ENCODE data around the gene CDR2. TPM values are rescaled to one million over a fixed set of nuclear protein-coding genes. Genes with fewer than 3 reads are reported as not detected.
A peak's percentile ranks its signal among the peaks of the same experiment; 100 is the strongest.

Gene CDR2
- 16.2 TPM for total RNA-seq
- long read RNA-seq, transcript CDR2-201 (5 exons, 2,702 nt) = major isoform, 39 of 63 reads
- long read RNA-seq, partial matches to known transcripts = 5 of 63 reads
- long read RNA-seq, other reads (novel, unspliced or antisense) = 17 of 63 reads

DNA sequence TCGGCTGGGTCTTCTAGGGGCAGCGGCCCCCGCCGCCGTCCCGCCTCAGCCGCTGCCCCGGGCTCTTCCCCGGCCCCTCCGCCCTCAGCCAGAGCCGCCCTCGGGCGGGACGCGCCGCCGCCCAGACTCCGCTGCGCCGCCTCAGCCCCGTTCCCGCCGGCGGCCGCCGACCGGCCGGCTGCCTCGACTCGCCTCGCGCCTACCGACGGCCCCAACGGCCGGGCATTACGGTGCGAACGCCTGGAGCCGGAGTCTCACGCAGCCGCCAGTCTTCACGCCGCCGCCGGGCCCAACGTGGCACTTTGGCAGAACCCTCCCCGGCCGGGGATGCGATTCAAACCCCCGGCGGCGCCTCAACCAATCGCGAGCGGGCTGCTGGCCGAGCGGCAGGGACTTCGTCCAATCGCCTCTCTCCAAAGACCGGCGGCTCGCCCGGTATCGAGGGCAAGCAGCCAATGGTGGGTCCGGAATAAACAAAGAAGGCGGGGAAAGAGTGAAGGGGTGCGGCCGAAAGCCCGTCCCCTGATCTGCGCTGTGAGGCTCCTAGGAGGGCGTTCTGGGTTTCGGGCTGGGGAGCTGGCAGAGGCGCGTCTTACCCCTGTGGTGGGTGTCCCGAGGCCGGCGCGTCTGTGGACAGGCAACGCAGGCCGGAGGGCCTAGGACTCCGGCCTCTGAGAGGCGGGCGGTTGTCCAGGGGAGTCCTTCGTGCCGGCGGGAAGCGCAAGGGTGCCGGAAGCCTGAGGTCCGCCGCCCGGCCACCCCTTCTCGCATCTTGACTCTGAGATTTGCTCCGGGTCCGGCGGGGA is at the start of gene CDR2:
Gene CDR2, minus strand, starts transcription at position 309 of the 806 bp plus-strand sequence. CDS start 310 bp downstream, outside the sequence.
- DNase-seq (peak; percentile 97), ATAC-seq (peak; percentile 98)
- peaks cover 46% of the 10 kb centered on the region for H3K4me1 ChIP-seq
- intact Hi-C loops (cut with DNase I) = no loop called here
- H3K9me3 ChIP-seq = no peaks in the 10 kb centered on the region
- no peaks in the 10 kb centered on the region for H3K27me3 ChIP-seq (ENCODE audit: low read depth)
- peak within 1 kb of the TSS; percentile 85 for H3K27ac ChIP-seq
- H3K36me3 ChIP-seq = no peaks in the 10 kb centered on the region
- TF ChIP-seq CTCF (IDR thresholded peaks at IDR 0.05) = no peak
- peak within 1 kb of the TSS; percentile 90 for H3K4me3 ChIP-seq

DNA sequence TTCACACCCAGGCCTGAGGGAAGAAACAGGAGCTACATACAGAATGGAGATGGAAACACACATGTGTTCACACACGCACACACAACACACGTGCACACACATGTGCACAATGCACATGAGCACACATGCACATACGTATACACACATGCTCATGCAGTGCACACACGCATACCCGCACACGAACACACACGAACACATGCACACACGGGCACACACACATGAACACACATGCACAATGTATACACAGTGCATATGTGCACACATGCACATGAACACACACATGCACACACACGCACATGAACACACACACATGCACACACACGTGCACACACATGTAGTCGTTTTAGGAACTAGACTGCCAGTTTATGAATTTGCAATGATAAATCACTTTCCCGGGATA is 49.3 kb upstream of the CDR2 start:
- Histone ChIP-seq H3K4me3 (no peak overlapping the region), H3K27me3 (ENCODE audit: low read depth) (no peaks in the 10 kb centered on the region), H3K4me1 (peaks cover 17% of the 10 kb centered on the region), H3K36me3 (peaks cover 52% of the 10 kb centered on the region), H3K9me3 (no peaks in the 10 kb centered on the region), H3K27ac (no peak overlapping the region)
- DNase-seq (no peak), ATAC-seq (no peak)
- TF ChIP-seq CTCF (IDR thresholded peaks at IDR 0.05) = no peak
- intact Hi-C loops (cut with DNase I) = no loop called here

DNA sequence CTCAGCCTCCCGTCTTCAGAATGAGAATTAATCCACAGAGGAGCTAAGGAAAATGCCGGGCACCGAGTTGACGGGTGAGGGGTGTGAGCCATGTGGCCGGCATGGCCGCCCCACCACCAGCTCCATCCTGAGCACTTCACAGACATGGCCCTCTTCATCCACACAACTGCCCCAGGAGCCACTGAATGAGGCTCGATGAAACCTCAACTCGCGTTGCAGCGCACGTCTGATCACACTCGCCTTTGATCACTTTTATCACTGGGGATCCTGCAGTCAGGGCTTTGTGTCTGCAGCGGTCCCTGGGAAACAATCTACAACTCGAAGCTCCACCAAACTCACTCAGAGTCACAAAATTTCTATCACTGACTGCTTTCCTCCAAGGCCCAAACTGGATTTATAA is 46.7 kb upstream of the CDR2 start:
- Histone ChIP-seq H3K27ac (no peak overlapping the region), H3K9me3 (no peaks in the 10 kb centered on the region), H3K27me3 (ENCODE audit: low read depth) (no peaks in the 10 kb centered on the region), H3K4me3 (no peak overlapping the region), H3K4me1 (peaks cover 17% of the 10 kb centered on the region), H3K36me3 (peaks cover 35% of the 10 kb centered on the region)
- DNase-seq (no peak), ATAC-seq (no peak)
- no peak for TF ChIP-seq CTCF (IDR thresholded peaks at IDR 0.05)
- intact Hi-C loops (cut with DNase I) = no loop called here

DNA sequence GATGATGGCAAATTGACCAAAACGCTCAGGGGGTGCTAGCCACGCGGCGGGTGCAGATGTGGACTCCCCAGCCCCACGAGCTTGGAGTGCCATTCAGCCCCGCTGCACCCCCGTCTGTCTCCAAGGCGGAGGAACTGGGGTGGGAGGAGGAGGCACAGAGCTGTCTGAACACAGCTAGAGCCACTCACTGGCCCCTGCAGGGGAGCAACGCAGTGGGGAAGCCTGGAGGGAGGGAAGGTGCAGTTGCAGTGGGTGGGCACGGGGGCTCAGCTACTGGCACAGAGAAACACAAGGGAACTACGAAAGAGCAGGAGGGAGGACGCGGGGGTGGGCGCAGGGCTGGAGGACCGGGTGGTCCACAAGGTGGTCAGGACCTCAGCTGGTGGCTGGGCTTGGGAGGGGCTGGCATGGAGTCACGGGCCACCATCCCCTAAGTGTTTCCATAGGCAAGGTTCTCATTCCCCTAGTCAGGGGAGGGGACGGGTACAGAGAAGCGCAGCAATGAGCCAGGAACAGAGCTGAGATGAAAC is 46.3 kb upstream of the CDR2 start:
- Histone ChIP-seq H3K27ac (no peak overlapping the region), H3K9me3 (no peaks in the 10 kb centered on the region), H3K36me3 (peaks cover 33% of the 10 kb centered on the region), H3K4me1 (peaks cover 17% of the 10 kb centered on the region), H3K4me3 (no peak overlapping the region), H3K27me3 (ENCODE audit: low read depth) (no peaks in the 10 kb centered on the region)
- intact Hi-C loops (cut with DNase I) = no loop called here
- DNase-seq (no peak), ATAC-seq (no peak)
- no peak for TF ChIP-seq CTCF (IDR thresholded peaks at IDR 0.05)

- DNase-seq (no peak), ATAC-seq (no peak)
- H3K27ac ChIP-seq = no peak overlapping the region
- H3K27me3 ChIP-seq (ENCODE audit: low read depth) = no peaks in the 10 kb centered on the region
- TF ChIP-seq CTCF (IDR thresholded peaks at IDR 0.05) = no peak
- H3K4me1 ChIP-seq = peaks cover 10% of the 10 kb centered on the region
- H3K4me3 ChIP-seq = no peak overlapping the region
- intact Hi-C loops (cut with DNase I) = no loop called here
- no peaks in the 10 kb centered on the region for H3K9me3 ChIP-seq
- peaks cover 26% of the 10 kb centered on the region for H3K36me3 ChIP-seq
Observed at GRCh38 chr16:22419908-22420307, 45.5 kb upstream of the CDR2 start.
